AG08396 (cell line): ENCODE results near the gene RASAL2.

Experiments used
- DNase-seq: peaks from one replicate; pipeline ENCODE4 v3.0.0; 2012; ENCODE audit warnings: low spot score, mixed read lengths

Gene RASAL2

GRCh38 chr1:178513278-178513983, 419.5 kb downstream of the RASAL2 start:
- peak; percentile 39 for DNase-seq

- DNase-seq = no peak
Measured at GRCh38 chr1:178516110-178516509, 422.2 kb downstream of the RASAL2 start.

DNA sequence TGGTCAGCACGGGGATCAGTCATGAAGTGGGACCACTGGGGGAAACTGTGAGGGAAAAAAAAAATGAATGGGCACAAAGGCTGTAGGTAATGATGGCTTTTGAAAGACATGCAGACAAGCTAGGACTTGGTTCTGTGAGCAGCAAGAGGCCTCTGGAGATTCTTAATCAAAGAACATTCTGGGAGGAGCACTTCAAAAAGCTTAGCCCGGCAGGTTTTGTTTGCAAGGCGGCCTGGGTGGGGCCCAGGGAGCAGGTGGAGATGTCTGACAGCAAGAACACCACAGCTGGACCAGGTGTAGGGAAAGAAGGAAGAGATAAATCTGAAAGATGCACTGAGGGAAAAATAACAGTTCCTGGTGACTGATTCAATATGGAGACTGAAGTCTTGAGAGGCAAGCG, 425.0 kb downstream of the RASAL2 start:
- no peak for DNase-seq

- no peak for DNase-seq
Measured at GRCh38 chr1:178520803-178521202, 426.9 kb downstream of the RASAL2 start.

- DNase-seq = no peak
Measured at GRCh38 chr1:178521241-178521640, 427.3 kb downstream of the RASAL2 start.

DNA sequence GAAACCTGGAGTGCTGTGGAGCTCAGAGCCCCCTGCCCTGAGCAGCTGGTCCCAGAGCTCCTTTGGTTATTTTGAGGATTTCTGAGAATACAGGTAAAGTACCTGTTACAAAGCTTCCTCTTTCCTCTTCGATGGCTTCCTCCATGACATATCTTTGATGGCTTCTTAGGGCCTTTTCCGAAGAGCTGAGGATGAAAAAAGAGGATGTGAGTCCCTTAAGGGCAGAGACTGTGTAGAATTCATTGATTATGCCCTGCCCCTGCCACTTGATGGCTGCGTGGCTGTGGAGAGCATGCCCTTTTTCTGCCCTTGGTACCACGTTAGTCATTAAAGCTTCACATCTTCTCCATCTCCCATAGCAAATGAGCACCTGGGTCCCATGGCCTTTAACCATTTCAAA, 433.2 kb downstream of the RASAL2 start:
- DNase-seq = no peak

DNA sequence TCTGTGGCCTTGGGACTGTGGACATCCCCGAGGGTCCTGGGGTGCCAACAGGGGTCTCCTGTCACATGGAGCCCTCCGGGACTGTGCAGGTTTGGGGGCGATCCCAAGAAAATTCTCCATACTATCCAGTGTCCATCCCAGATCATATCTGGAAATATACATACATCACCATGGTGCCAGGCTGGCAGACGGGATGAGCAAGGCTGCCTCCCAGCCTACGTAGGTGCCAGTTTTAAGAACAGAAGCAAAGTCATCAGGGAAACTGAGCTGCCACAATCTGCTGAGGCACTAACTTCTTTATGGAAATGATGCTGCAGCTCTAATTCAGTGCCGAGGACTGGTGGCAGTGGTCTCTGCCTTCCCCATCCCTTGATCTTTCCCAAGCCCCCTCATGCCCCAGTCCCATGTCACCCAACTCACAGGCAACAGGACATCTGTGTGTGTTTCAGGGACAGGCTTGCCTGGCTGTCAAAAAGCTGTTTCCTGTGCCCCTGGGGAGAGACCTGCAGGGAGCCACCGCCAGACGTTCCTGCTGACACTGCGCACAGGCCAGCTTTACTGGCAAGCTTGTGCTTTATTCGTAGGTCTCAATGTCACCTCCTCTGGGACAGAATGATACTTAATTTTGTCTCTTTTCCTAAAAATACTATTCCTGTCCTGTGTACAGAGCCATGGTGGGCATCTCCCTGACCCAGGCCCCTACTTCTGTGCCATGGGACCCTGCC, 434.5 kb downstream of the RASAL2 start:
- no peak for DNase-seq

- no peak for DNase-seq
Measured at GRCh38 chr1:178528953-178529335, 435.0 kb downstream of the RASAL2 start.

- no peak for DNase-seq
Measured at GRCh38 chr1:178529364-178530036, 435.6 kb downstream of the RASAL2 start.

DNA sequence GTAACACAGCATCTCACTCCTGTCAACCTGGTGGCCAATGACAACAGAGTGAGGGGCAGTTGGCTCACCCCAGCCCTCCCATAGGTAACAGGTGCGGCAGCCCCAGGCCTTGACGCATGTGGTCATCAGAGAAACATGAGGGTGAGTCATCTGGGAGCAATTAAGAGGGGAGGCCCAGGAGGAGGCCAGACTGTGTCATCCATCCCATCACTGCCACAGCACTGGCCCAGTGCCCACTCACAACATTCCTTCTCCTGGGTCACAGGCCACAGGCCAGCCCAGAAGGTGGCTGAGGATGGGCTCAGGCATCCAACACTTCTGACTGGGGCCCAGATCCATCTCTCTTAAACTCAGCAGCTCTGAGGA, 436.1 kb downstream of the RASAL2 start:
- peak; percentile 86 for DNase-seq

GRCh38 chr1:178530502-178530901, 436.6 kb downstream of the RASAL2 start:
- DNase-seq = no peak

- DNase-seq = no peak
Measured at GRCh38 chr1:178531887-178532286, 438.0 kb downstream of the RASAL2 start.

GRCh38 chr1:178532392-178532791, 438.5 kb downstream of the RASAL2 start:
- DNase-seq = peak; percentile 83

DNA sequence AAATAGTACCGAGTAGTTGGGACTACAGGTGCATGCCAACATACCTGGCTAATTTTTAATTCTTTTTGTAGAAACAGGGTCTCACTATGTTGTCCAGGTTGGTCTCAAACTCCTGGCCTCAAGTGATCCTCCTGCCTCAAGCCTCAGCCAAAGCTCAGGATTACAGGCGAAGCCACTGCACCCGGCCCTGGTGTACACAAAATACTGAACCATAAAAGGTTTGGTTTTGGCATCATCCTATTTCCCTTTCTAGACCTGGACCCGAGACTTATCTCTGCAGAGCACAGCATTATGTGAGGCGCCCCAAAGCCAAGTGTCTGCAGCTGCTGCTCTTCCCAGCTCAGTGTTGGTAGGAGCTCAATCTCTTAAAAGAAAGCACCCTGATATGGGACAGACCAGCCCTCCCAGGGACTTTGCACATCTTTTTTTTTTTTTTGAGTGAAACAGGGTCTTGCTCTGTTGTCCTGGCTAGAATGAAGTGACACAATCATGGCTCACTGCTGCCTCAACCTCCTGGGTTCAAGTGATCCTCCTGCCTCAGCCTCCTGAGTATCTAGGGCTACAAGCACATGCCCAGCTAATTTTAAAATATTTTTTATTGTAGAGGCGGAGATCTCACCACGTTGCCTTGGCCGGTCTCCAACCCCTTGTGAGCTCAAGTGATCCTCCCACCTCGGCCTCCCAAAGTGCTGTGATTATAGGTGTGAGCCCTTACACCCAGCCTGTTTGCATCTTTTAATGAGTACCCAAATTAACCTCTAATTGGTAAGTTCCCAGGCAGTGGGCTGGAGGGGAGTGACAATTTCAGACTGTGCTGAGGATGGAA, 439.4 kb downstream of the RASAL2 start:
- DNase-seq = no peak
